HG03064 (cell line): ENCODE results near the gene CYP19A1.
"Not testable (repeated sequence)": the region's sequence is repeated elsewhere in the genome, so short reads cannot be mapped to it uniquely, and the experiment has no call there.

Experiments
- ATAC-seq: cut with Tn5 transposase; IDR thresholded peaks from one replicate; pipeline ENCODE4 v1.9.1; 2021; ENCODE audit warnings: low read depth; ENCODE audit not compliant: unreplicated experiment

The CYP19A1 gene

DNA sequence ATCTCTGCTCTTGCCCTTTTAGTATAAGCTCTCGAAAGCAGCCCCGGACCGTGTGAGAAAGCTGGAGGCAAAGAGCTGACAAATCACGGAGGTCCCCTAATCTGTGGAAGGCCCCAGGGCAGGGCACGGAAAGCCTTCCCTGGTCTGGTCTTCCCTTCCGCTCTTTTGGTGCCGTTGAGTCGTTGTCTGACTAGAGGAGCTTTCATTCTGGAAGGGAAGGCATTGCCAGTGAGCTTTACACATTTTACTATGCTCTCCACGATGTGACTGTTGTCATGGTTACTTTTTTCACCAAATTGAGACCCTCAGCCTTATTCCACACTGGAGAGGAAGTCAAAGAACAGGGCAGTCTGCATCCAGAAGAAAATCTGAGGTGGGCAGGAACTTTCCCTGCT lies 71.7 kb downstream of the CYP19A1 start:
- ATAC-seq: no peak

DNA sequence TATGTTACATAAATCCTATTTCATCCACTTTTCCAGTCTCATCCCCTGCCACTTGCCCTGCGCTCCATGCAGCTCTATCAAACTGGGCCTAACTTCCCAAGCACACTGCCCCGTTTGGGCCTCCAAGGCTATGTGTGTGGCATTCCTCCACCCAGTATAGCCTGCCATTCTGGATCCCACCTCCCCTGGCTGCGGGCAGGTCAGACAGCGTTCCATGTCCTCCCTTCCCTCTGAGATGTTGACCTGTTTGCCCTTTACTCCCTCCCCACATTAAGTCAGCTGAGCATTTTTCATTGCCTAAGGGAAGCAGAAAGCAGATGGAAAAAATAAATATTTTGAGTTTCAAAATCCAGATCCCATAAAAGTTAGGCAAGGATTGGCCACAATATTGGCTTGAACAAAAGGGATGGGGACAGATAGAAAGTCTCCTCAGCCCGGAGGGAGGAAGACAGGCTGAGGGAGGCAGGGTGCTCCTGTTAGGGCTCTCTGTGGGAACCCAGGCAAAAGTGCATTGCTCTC lies 73.3 kb downstream of the CYP19A1 start:
- no peak for ATAC-seq

GRCh38 chr15:51263726-51264125 lies 74.7 kb downstream of the CYP19A1 start:
- ATAC-seq: no peak

- ATAC-seq: no peak
Measured at GRCh38 chr15:51263116-51263515, 75.3 kb downstream of the CYP19A1 start.

DNA sequence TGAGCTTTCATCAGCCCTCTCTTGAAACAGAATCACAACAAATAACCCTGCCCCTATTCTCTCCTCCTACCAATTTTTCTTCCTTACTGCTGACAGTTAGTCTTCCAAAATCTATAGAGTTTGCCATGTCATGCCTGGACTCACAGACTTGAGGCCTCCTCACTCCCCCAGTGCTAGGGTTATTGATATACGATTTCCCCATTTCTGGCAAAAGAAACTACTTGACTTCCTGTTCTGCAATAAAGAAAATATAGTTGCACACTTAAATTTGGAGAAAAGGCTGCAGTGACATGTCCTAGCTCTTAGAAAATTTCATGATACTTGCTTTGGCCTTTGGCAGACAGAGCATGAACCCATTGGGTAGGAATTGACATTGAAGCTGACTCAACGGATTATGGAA lies 75.9 kb downstream of the CYP19A1 start:
- no peak for ATAC-seq

DNA sequence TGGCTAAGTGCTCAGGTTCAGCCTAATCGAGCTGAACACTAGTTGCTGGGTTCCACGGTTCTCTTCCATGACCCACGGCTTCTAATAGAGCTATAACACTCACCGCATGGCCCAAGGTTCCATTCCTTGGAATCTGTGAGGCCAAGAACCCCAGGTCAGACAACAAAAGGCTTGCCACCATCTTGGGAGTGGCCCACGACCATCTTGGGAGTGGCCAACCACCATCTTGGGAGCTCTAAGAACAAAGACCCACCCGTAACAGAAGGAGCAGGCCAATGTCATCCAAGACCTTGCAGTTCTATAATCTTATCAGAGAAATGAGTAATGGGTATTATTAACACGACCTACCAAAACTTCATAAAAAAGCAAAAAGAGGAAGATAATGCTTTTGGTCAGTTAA lies 77.3 kb downstream of the CYP19A1 start:
- ATAC-seq: not testable (repeated sequence)

DNA sequence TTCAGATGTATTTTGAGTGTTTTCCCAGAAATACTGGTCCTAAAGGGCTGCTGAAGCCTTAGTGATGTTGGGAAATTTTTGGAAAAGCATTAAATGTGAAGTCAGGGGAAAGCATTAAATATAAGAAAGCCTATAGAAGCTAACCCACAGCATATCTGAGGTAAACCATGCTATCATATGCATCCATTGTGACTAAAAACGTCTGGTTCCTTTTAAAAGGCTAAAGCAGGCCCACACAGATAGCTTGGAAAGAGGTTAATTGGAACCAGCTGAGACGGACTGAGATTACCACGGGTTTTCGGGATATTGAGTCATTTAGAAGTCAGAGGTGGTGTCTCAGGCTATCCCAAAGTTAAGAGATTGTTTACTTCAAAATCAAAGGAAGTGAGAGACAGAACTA lies 78.2 kb downstream of the CYP19A1 start:
- no peak for ATAC-seq

DNA sequence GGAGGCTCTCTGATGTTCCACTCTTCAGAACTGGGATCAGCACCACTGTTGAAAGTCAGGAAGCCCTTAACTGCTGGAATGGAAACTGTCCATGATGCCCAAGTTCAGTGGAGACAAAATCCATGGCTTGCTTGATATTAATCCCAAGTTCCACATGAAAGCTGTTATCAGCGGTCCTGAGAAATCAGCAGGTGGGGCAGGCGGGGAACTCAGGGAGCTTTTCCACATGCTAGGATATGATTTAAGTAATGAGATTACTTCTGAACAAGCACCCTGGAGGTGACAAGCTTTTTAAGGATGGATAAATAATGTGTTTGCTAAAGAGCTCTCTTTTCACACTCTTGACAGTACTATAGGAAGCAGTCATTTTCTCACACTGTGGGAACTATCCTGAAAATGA lies 82.9 kb downstream of the CYP19A1 start:
- ATAC-seq: no peak

- ATAC-seq: no peak
Measured at GRCh38 chr15:51253366-51253765, 85.0 kb downstream of the CYP19A1 start.

GRCh38 chr15:51252671-51253070 lies 85.7 kb downstream of the CYP19A1 start:
- no peak for ATAC-seq

DNA sequence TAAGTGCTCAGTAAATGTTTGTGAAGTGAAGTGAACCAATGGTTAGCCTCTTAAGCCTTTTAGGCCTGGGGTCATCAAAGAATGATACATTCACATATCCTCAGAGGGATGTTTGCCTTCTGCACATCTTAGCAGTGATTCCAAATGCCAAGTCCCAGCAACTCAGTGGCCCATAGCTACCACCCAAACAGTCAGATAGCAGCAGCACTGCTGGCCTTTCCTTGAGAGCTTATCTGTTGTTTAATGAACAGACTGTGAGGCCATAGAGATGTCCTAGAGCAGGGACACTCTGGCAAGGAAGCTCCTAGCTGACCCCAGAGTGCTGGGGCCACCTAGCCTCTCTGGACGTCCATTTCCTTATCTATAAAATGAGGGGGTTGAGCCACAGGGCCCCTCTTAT lies 86.8 kb downstream of the CYP19A1 start:
- no peak for ATAC-seq

DNA sequence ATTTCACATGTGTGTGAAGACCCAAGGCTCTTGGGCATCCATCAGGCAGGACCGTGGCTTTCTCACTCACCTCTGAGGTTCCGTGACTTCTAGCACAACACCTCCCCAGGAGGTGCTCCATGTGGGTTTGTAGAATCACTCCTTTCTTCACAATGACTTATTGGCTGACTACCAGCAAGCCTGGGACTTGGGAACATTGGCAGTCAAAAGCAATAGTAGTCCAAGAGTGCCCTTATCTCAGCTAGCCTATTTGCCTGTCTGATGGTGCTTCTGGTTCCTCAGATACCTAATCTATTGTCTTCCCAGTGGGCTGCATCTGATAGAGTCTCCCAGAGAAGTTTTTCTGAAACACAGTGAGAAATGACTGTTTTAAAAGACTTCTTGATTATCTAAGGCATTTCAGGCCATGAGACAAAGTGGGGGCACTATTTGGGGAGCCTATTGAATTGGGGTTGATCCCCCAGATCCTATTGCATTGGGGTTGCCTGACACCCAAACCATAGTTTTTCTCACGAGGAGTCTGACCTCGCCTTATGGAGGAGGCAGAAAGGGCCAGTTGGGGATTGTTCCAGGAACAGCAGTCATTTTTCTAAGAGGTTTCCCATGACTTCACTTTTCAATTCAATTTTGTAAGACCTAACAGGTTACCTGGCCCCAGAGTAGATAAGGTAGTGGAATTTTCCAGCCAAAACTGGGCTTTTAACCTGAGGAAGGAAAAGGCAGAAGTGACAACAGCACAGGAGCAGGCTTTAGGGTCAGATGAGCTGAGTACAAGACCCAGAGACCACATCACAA lies 88.0 kb downstream of the CYP19A1 start:
- no peak for ATAC-seq

DNA sequence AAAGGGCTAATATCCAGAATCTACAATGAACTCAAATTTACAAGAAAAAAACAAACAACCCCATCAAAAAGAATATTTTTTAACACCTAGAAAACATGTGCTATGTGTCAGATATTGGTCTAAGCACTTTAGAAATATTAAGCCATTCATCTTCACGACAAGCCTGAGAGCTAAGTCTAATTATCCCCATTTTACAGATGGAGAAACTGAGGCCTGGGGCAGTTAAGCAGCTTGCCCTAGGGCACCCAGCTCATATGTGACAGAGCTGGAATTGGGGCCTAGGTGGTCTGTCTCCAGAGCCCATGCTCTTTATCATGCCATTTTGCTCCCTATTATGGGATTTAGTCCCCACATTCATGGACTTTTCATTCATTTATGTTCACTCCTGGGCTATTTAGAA lies 92.8 kb downstream of the CYP19A1 start:
- ATAC-seq: no peak

DNA sequence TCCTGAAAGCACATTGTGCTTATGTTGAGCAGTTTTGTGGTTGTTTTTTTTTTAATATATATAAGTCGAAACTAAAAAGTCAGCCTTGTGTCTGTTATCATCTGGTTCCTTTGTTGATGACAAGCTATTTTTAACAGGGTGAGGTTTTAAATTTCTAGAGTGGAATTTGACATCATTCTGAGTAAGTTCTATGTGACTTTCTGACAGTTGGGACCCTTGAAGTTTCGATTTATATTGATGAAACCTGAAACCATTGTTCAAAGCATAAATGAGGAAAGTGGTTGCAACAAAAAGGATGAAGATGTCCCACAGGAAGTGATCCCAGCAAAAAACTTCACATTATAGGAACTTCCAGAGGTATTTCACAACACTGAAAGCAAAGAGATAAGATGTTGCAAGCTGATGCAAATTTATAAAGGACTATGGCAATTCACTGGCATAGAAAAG lies 94.0 kb downstream of the CYP19A1 start:
- no peak for ATAC-seq

DNA sequence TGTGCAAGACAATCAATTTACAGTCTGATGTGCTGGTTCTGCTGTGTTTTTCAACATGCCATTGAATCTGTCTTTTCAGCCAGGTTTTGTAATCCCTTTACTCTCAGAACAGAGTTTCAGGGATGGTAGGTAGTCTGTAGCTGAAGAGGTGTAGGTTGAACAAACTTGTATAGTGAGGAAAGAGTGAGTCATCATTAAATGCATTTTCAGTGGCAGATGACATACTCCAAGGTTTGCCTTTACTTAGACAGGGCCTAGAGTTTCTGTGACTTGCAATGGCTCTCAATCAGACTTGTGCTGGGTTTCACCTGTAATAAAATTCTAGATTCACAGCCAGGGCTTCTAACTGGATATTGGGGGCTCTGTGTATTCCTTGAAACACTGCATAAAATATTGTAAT lies 94.6 kb downstream of the CYP19A1 start:
- ATAC-seq: no peak

GRCh38 chr15:51240066-51240465 lies 98.3 kb downstream of the CYP19A1 start:
- no peak for ATAC-seq

- ATAC-seq: no peak
Measured at GRCh38 chr15:51237816-51238215, 100.6 kb downstream of the CYP19A1 start.

GRCh38 chr15:51234176-51234927 lies 104.0 kb downstream of the CYP19A1 start:
- no peak for ATAC-seq

DNA sequence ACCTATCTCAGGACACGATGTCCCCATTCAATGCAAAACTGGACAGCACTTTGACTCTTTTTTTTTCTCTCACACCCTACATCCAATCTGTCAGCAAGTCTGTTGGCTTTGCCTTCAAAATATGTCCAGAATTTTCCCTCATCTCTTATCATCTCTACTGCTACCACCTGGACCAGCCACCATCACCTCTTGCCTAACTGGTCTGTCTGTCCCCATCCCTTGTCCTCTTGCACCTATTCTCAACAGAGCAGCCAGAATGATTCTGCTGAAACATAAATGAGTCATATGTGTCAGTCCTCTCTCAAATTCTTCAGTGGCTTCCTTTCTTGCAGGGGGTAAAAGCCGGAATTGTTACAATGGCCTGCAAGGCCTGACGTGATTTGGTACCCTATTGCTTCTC lies 105.8 kb downstream of the CYP19A1 start:
- no peak for ATAC-seq

DNA sequence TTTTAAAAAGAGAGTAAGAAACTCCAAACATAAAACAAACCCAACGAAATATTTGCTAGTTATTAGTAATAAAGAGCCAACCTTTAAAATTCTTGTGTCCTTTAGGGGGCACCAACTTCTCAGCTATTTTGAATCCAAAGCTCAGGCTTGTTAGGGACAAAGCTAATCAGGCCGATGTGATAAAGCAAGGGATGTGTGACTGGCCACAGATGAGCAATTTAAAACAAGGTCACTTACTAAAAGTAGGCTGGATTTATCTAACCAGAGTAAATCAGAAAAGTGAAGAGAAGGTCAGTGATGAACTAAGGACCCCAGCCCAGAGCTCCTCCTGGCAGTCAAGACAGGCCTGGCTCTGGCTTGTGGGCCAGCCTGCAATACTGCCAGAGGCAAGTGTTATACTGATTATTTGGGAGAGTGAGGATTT lies 108.5 kb downstream of the CYP19A1 start:
- no peak for ATAC-seq

- peak; percentile 84 for ATAC-seq
Measured at GRCh38 chr15:51227940-51228732, 110.3 kb downstream of the CYP19A1 start.
